NCI-H1417 (cell line): ENCODE results near the gene KLK7.

Experiments used
- DNase-seq, 3 experiments: peaks; one replicate each; lab custom pipeline; 2025; lab: John Stamatoyannopoulos, UW

Gene KLK7

DNA sequence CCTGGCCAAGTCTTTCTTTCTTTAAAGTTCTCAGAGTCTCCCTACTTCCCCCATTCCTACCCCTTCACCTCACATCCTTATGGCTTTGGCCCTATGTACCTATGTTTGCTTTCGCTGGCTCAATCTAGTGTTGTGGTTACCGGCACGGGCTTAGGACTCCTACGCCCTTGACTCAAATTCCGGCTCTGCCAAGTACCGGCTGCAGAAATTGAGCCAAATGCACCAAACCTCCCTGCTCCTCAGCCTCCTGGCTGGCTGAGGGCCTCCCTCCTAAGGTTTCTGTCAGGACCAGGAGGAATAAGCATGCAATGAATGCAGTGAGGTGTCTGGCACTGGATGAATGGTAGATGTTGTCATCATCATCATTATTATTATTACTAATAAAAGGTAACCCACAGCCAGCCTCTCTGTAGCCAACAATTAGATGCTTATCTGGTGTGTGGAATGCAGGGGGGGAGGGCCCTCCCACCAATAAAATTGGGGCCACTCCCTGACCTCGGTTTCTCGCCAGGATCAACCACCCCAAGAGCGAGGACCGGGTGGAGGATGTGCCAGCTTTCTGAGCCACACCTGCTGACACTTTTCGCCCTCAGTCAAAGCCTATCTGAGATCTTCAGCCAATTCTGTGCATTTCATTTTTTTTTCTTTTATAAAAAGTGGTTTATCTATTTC lies 51.6 kb downstream of the KLK7 start:
- DNase-seq = no peak

DNA sequence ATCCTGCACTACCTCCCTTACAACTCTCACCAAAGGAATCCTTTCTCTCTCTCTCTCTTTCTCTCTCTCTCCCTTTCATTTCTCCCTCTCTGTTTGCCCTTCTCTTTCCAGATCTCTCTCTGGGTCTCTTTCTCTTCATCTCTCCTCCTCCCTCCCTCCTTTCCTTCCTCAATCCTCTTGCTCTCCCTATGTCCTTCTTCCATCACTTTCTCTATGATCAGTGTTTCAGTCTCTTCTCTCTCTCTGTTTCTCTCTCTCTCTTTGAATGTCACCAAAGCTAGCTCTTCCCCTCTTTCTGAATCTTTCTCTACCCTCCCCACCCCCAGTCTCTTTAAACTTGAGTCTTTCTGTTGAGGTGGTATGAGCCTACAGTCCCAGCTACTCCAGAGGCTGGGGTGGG lies 52.7 kb downstream of the KLK7 start:
- no peak for DNase-seq

DNA sequence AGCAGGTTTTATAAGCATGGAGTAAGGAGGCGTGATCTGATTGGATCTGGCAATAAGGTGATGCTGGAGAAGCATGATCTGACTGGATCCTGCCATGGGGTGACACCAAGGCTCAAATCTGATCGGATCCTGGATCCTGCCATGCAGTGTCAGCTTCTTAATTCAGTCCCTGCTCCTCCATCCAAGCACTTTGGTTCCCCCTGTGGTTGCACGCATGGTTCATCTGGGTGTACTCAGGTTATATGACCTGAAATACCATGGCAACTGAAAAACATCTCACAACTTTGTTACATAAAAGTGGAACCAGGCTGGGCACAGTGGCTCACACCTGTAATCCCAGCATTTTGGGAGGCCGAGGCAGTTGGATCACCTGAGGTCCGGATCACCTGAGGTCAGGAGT lies 54.9 kb downstream of the KLK7 start:
- DNase-seq = no peak
